ENCODE data around the gene GLI1.

The GLI1 gene

DNA sequence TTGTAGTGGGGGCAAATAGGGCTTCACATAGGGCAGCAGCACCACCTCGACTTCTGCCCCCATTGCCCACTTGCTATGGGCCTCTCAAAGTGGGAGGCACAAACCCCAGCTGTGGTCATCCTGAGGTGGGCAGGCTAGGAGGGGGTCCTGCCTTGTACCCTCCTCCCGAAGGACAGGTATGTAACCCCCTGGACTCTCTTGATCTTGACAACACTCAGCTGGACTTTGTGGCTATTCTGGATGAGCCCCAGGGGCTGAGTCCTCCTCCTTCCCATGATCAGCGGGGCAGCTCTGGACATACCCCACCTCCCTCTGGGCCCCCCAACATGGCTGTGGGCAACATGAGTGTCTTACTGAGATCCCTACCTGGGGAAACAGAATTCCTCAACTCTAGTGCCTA lies 12.1 kb downstream of the GLI1 start:
- Histone ChIP-seq H3K9ac (ENCODE audit: low read depth, low read length) (no peak overlapping the region), H3K4me1 (ENCODE audit: insufficient read depth, low read length) (no peaks in the 10 kb centered on the region; the same call in 1 of the 2 replicates), H3K9me3 (ENCODE audit: control insufficient read depth, insufficient read depth, low read length) (no peaks in the 10 kb centered on the region), H3K36me3 (ENCODE audit: insufficient read depth, low read length) (no peaks in the 10 kb centered on the region)

DNA sequence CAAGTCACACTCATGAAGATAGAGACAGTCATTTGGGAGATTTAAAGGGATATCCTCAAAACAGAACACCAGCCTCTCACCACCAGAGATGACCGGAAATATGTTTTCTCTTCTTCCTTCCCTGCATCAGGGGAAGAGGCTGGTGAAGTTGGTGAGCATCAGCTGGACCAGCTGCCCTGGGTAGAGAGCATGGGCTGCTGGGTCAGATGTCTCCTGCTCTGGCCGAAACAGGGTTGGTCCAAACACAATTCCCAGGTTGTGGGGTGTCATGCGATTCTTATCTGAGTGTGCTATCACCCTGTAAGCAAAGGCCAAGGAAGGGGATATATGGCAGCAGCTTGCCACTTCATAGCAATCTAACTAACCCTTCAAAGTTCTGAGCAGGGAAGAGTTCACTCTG lies 12.8 kb downstream of the GLI1 start:
- H3K9ac ChIP-seq (ENCODE audit: low read depth, low read length) = no peak overlapping the region
- H3K36me3 ChIP-seq (ENCODE audit: insufficient read depth, low read length) = no peaks in the 10 kb centered on the region
- H3K9me3 ChIP-seq (ENCODE audit: control insufficient read depth, insufficient read depth, low read length) = no peaks in the 10 kb centered on the region
- H3K4me1 ChIP-seq (ENCODE audit: insufficient read depth, low read length) = peaks cover 7% of the 10 kb centered on the region

DNA sequence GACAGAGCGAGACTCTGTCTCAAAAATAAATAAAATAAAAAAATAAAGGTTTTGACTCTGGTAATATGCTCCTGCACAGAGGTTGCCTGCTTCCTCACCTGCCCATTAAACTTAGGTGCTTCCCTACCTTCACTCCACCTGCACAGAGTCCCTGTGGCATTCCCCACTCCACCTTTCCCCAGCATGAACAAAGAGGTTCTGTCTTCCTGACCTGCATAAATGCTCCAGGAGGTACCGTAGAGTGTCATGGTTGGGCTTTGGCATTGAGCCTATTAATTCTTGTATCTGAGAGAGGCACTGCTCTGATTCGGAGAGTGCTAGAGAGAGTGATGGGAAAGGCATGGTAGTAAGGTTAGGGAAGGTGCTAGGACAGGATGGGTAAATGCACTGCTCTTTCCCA lies 13.8 kb downstream of the GLI1 start:
- H3K9ac ChIP-seq (ENCODE audit: low read depth, low read length) = no peak overlapping the region
- H3K9me3 ChIP-seq (ENCODE audit: control insufficient read depth, insufficient read depth, low read length) = no peaks in the 10 kb centered on the region
- H3K36me3 ChIP-seq (ENCODE audit: insufficient read depth, low read length) = no peaks in the 10 kb centered on the region
- peaks cover 17% of the 10 kb centered on the region for H3K4me1 ChIP-seq (ENCODE audit: insufficient read depth, low read length)

- peaks cover 17% of the 10 kb centered on the region for H3K4me1 ChIP-seq (ENCODE audit: insufficient read depth, low read length)
- H3K9ac ChIP-seq (ENCODE audit: low read depth, low read length) = no peak overlapping the region
- no peaks in the 10 kb centered on the region for H3K9me3 ChIP-seq (ENCODE audit: control insufficient read depth, insufficient read depth, low read length)
- no peaks in the 10 kb centered on the region for H3K36me3 ChIP-seq (ENCODE audit: insufficient read depth, low read length)
These were observed 14.3 kb downstream of the GLI1 start for GRCh38 chr12:57473886-57474285.

DNA sequence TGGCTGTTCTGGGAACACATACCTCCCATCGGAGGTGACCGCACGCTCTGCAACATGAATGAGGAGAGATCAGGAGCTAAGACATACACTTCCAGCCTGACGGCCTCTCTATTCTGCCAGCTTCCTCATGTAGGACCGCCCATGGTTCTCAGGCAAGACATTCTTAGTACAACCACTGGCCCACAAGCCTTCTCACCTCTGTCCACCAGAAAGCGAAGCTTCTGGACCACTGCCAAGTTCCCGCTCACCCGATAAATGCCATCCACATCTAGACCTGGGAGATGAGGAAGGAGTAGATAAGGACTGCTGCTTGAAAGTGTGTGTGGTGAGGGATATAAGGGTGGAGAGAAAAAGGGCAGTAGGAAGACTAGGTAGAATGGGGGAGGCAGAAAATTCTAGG lies 14.8 kb downstream of the GLI1 start:
- Histone ChIP-seq H3K9me3 (ENCODE audit: control insufficient read depth, insufficient read depth, low read length) (no peaks in the 10 kb centered on the region), H3K36me3 (ENCODE audit: insufficient read depth, low read length) (no peaks in the 10 kb centered on the region), H3K9ac (ENCODE audit: low read depth, low read length) (no peak overlapping the region), H3K4me1 (ENCODE audit: insufficient read depth, low read length) (peaks cover 17% of the 10 kb centered on the region)

DNA sequence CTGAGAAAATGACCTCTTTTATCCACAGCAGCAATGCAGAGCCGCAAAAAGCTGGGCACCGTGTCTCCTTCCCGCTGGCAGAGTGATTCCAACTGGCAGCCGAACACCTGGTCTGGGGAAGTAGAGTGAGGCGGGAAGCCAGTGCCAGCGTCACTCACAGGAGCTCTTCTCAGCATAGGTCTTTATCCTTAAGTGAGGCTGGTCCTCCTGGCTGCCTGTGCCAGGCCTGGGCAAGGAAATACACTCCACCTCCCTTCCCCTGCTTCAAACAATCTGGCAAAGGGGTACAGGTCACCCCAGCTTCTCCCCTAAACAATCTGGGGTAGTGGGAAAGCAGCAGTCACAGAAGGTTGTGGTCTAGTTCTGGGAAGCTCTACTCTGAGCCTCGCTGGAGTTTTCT lies 15.3 kb downstream of the GLI1 start:
- no peaks in the 10 kb centered on the region for H3K36me3 ChIP-seq (ENCODE audit: insufficient read depth, low read length)
- H3K9me3 ChIP-seq (ENCODE audit: control insufficient read depth, insufficient read depth, low read length) = no peaks in the 10 kb centered on the region
- peak overlapping the region; percentile 49; the same call in 1 of the 2 replicates for H3K9ac ChIP-seq (ENCODE audit: low read depth, low read length)
- peaks cover 17% of the 10 kb centered on the region for H3K4me1 ChIP-seq (ENCODE audit: insufficient read depth, low read length)

- Histone ChIP-seq H3K36me3 (ENCODE audit: insufficient read depth, low read length) (no peaks in the 10 kb centered on the region), H3K4me1 (ENCODE audit: insufficient read depth, low read length) (peaks cover 17% of the 10 kb centered on the region), H3K9ac (ENCODE audit: low read depth, low read length) (peak overlapping the region; percentile 49; the same call in 1 of the 2 replicates), H3K9me3 (ENCODE audit: control insufficient read depth, insufficient read depth, low read length) (no peaks in the 10 kb centered on the region)
These were observed 15.9 kb downstream of the GLI1 start for GRCh38 chr12:57475271-57476161.

- Histone ChIP-seq H3K9ac (ENCODE audit: low read depth, low read length) (peak overlapping the region; percentile 49; the same call in 1 of the 2 replicates), H3K9me3 (ENCODE audit: control insufficient read depth, insufficient read depth, low read length) (no peaks in the 10 kb centered on the region), H3K36me3 (ENCODE audit: insufficient read depth, low read length) (no peaks in the 10 kb centered on the region), H3K4me1 (ENCODE audit: insufficient read depth, low read length) (peaks cover 18% of the 10 kb centered on the region)
These were observed 16.8 kb downstream of the GLI1 start for GRCh38 chr12:57476162-57476992.

DNA sequence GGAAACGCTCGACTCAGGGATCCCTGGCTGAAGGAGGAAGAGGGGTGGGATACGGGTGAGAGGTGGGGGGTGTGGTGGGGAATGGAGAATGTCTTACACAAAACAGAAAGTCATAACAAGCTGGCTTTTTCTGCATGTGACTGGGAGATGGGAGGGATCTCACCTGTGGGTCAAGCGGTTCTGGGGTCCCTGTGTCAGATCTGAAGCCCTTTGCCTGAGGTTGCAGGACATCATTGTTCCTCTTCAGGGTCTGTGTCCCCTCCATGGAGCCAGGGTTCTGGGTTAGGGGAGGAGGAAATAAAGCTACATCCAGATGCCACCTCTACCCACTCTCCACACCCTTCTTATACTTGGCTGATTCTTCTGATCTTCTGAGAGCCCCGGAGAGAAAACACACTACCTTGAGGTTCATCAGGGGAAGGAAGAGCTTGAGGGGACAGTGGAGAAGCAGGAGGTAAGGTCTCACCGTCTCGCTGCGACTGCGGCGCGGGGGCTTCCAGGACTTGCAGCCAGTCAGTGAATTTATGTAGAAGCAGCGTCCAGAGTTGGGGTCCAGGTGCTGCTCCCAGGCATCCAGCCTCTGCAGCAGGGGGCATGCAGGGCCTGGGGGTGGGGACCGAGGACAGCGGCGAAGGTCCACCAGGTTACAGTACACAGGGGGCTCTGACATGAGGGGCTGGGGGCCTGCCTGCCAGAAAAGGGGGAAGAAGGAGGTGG lies 17.6 kb downstream of the GLI1 start:
- H3K9ac ChIP-seq (ENCODE audit: low read depth, low read length) = no peak overlapping the region
- H3K4me1 ChIP-seq (ENCODE audit: insufficient read depth, low read length) = peaks cover 25% of the 10 kb centered on the region
- H3K9me3 ChIP-seq (ENCODE audit: control insufficient read depth, insufficient read depth, low read length) = no peaks in the 10 kb centered on the region
- no peaks in the 10 kb centered on the region for H3K36me3 ChIP-seq (ENCODE audit: insufficient read depth, low read length)

- Histone ChIP-seq H3K9ac (ENCODE audit: low read depth, low read length) (no peak overlapping the region), H3K4me1 (ENCODE audit: insufficient read depth, low read length) (peaks cover 25% of the 10 kb centered on the region), H3K36me3 (ENCODE audit: insufficient read depth, low read length) (no peaks in the 10 kb centered on the region), H3K9me3 (ENCODE audit: control insufficient read depth, insufficient read depth, low read length) (no peaks in the 10 kb centered on the region)
These were observed 18.4 kb downstream of the GLI1 start for GRCh38 chr12:57477710-57478681.

DNA sequence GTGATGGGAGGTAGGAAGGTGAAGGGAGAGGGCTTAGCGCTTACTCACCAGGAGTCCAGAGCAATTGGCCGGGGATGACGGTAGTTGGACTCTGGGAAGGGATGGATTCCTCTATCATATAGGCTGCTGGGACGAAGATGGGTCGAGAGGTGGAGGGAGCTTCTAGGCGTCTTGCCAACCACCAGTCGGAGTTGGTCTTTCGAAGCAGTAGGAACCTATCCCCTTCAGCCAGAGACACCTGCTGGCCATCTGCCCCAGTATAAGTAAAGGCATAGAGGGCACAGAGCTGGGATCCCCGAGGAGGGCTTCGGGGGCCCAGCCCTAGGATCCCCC lies 19.4 kb downstream of the GLI1 start:
- Histone ChIP-seq H3K36me3 (ENCODE audit: insufficient read depth, low read length) (no peaks in the 10 kb centered on the region), H3K4me1 (ENCODE audit: insufficient read depth, low read length) (peaks cover 32% of the 10 kb centered on the region), H3K9me3 (ENCODE audit: control insufficient read depth, insufficient read depth, low read length) (no peaks in the 10 kb centered on the region), H3K9ac (ENCODE audit: low read depth, low read length) (no peak overlapping the region)

DNA sequence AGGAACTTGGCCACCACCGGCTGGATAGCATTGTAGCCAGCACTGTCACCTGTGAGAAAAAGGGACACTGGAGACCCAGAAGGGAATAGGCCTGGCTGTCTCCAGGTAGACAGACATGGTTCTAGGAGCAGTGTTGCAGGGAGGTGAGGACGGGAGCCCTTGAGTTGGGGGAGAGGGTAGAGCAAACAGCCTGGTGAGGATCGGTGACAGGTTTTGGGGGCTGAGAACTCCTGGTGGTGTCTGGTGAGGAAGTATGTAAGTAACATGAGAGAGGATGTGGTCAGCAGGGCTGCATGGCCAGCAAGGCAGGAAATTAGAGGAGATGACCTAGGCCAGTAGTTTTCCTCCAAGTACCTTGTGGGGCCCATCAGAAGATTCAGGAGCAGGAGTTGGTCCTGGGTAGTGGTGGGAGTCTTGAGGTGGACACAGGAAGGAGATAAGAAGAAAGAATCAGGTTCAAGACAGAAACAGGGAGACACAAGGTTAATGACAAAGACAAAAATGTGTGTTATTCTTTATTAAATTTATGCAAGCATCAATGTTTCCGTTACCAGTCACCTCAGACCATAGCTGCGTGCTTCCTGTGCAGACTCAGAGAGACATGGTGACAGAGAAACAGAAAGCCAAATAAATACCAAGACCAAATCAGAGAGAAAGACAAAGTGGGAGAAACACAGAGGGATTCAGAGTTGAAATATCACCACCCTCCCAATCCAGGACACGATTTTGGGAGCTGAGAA lies 20.0 kb downstream of the GLI1 start, which contains the start of gene ARHGAP9:
TSS of gene ARHGAP9 (minus strand) at position 491 of the 740 bp plus-strand sequence. CDS start at position 31, 460 bp downstream.
- Histone ChIP-seq H3K9me3 (ENCODE audit: control insufficient read depth, insufficient read depth, low read length) (no peaks in the 10 kb centered on the region), H3K36me3 (ENCODE audit: insufficient read depth, low read length) (no peaks in the 10 kb centered on the region), H3K4me1 (ENCODE audit: insufficient read depth, low read length) (peaks cover 32% of the 10 kb centered on the region), H3K9ac (ENCODE audit: low read depth, low read length) (no peak within 1 kb of the TSS)

DNA sequence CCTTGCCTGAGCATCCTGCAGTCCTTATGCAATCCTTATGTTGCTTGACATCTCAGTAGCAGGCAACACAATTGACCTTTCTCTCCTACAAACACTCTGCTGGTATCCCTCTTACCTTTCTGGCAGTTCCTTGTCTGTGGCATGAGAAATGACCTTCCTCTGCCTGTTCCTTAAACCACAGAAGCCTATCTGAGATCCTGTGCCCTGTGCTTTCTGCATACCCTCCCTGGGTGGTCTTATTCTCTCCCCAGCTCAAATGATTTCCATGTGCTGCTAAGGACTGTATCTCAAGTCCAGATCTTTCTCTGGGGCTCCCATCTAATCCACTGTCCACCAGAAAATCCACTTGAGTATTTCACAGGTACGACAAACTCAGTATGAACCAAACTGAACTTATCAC lies 22.1 kb downstream of the GLI1 start:
- Histone ChIP-seq H3K9me3 (ENCODE audit: control insufficient read depth, insufficient read depth, low read length) (no peaks in the 10 kb centered on the region), H3K4me1 (ENCODE audit: insufficient read depth, low read length) (peaks cover 32% of the 10 kb centered on the region), H3K36me3 (ENCODE audit: insufficient read depth, low read length) (no peaks in the 10 kb centered on the region), H3K9ac (ENCODE audit: low read depth, low read length) (no peak overlapping the region)

Measured in ES-I3 (cell line).